Colonic mucosa (tissue), 4 donors: ENCODE results near the gene IFNL2. TPM values are rescaled to one million over a fixed set of nuclear protein-coding genes. Genes with fewer than 3 reads are reported as not detected.
"Not testable (repeated sequence)": the region's sequence is repeated elsewhere in the genome, so short reads cannot be mapped to it uniquely, and the experiment has no call there.

Source experiments
- DNase-seq: peaks from one replicate; pipeline ENCODE4 v3.0.0-alpha.2; 2020
- H3K27ac ChIP-seq: fragments of 200-600 bp; one replicate; pipeline ENCODE4 v1.8.0; 2021
- H3K27me3 ChIP-seq: fragments of 200-600 bp; one replicate; pipeline ENCODE4 v1.8.0; 2021
- H3K36me3 ChIP-seq: fragments of 200-600 bp; one replicate; pipeline ENCODE4 v1.8.0; 2021
- H3K4me1 ChIP-seq: fragments of 200-600 bp; one replicate; pipeline ENCODE4 v1.8.0; 2021; ENCODE audit warnings: mild to moderate bottlenecking
- H3K4me3 ChIP-seq: fragments of 200-600 bp; one replicate; pipeline ENCODE4 v1.8.0; 2021
- H3K9ac ChIP-seq, 2 donors: one replicate each; pipeline ENCODE4 v1.7.0; 2013; ENCODE audit warnings: control low read depth in 2 of 2, low read depth in 2 of 2, low read length in 2 of 2
- H3K9me3 ChIP-seq: fragments of 200-600 bp; one replicate; pipeline ENCODE4 v1.8.0; 2021
- CTCF ChIP-seq: fragments of 200-600 bp; IDR thresholded peaks from one replicate; pipeline ENCODE4 v1.8.0; 2022; ENCODE audit warnings: antibody characterized with exemption, mild to moderate bottlenecking
- intact Hi-C: fragments of 100-400 bp; cut with DNase I; formaldehyde crosslinking; loops from one replicate; pipeline ENCODE4 v1.14.1; 2022
- total RNA-seq, 2 donors: library from RNA; stranded (reverse); fragmentation: NEBNext Ultra II Directional in 1 of 2; extraction: Animal tissue kit (Norgen Biotek cat#: 25700) in 1 of 2; gene quantifications; one replicate each; pipeline ENCODE4 v1.2.1, GENCODE V29; 2021
- donor health status: healthy.
- donor health status: DM: no; HTN: no; CAD: no.
- donor health status: DM: no; HTN: no; CAD: no.

IFNL2 gene
- total RNA-seq, 2 donors from 2014 or later: not detected

- DNase-seq: no peak
- H3K9me3 ChIP-seq: no peaks in the 10 kb centered on the region
- H3K4me3 ChIP-seq: no peak overlapping the region
- intact Hi-C loops: no loop called here
- no peaks in the 10 kb centered on the region for H3K4me1 ChIP-seq
- H3K27ac ChIP-seq: no peak overlapping the region
- no peak for TF ChIP-seq CTCF
- H3K27me3 ChIP-seq: peaks cover 4% of the 10 kb centered on the region
- no peaks in the 10 kb centered on the region for H3K36me3 ChIP-seq
- no peak overlapping the region for H3K9ac ChIP-seq
Measured at GRCh38 chr19:39270036-39270871, 2.1 kb downstream of the IFNL2 start.

- H3K4me1 ChIP-seq, H3K27me3 ChIP-seq, H3K9me3 ChIP-seq, H3K4me3 ChIP-seq, intact Hi-C loops, H3K27ac ChIP-seq, H3K9ac ChIP-seq, DNase-seq, H3K36me3 ChIP-seq: not testable (repeated sequence)
Measured at GRCh38 chr19:39273859-39274258, 5.7 kb downstream of the IFNL2 start.

- Histone ChIP-seq H3K27ac (no peak overlapping the region), H3K4me3 (no peak overlapping the region), H3K27me3 (no peaks in the 10 kb centered on the region), H3K4me1 (no peaks in the 10 kb centered on the region), H3K9ac (no peak overlapping the region), H3K36me3 (no peaks in the 10 kb centered on the region), H3K9me3 (no peaks in the 10 kb centered on the region)
- intact Hi-C loops: no loop called here
- DNase-seq: no peak
- TF ChIP-seq CTCF: no peak
Measured at GRCh38 chr19:39275578-39275977, 7.4 kb downstream of the IFNL2 start.

GRCh38 chr19:39276740-39277139 is 8.5 kb downstream of the IFNL2 start:
- H3K9me3 ChIP-seq: no peaks in the 10 kb centered on the region
- H3K36me3 ChIP-seq: no peaks in the 10 kb centered on the region
- intact Hi-C loops: no loop called here
- TF ChIP-seq CTCF: no peak
- no peak for DNase-seq
- H3K9ac ChIP-seq: no peak overlapping the region
- H3K27ac ChIP-seq: no peak overlapping the region
- no peak overlapping the region for H3K4me3 ChIP-seq
- no peaks in the 10 kb centered on the region for H3K27me3 ChIP-seq
- no peaks in the 10 kb centered on the region for H3K4me1 ChIP-seq

GRCh38 chr19:39277598-39277997 is 9.4 kb downstream of the IFNL2 start:
- H3K9me3 ChIP-seq: no peaks in the 10 kb centered on the region
- no peak overlapping the region for H3K9ac ChIP-seq
- intact Hi-C loops: no loop called here
- TF ChIP-seq CTCF: no peak
- no peaks in the 10 kb centered on the region for H3K36me3 ChIP-seq
- H3K27me3 ChIP-seq: no peaks in the 10 kb centered on the region
- H3K4me1 ChIP-seq: no peaks in the 10 kb centered on the region
- no peak overlapping the region for H3K4me3 ChIP-seq
- DNase-seq: no peak
- no peak overlapping the region for H3K27ac ChIP-seq

GRCh38 chr19:39282021-39282420 is 13.8 kb downstream of the IFNL2 start:
- no peaks in the 10 kb centered on the region for H3K27me3 ChIP-seq

More at GRCh38 chr19:39282021-39282420, 13.8 kb downstream of the IFNL2 start:
- H3K4me1 ChIP-seq: no peaks in the 10 kb centered on the region
- intact Hi-C loops: no loop called here
- no peak overlapping the region for H3K9ac ChIP-seq
- DNase-seq: no peak
- H3K9me3 ChIP-seq: no peaks in the 10 kb centered on the region
- H3K27ac ChIP-seq: no peak overlapping the region
- H3K4me3 ChIP-seq: no peak overlapping the region
- no peak for TF ChIP-seq CTCF
- no peaks in the 10 kb centered on the region for H3K36me3 ChIP-seq
